PC-9 (cell line): ENCODE results near the gene HSF5.

Experiments used
- CTCF ChIP-seq: fragments of 200-600 bp; sonication (generic); conservative IDR thresholded peaks from 2 replicates; pipeline ENCODE4 v1.6.1; 2017; ENCODE audit warnings: mixed run types, antibody characterized with exemption, mild to moderate bottlenecking, moderate library complexity
- EZH2 ChIP-seq: fragments of 200-600 bp; sonication (generic); IDR thresholded peaks from 2 replicates; pipeline ENCODE4 v1.8.0; 2017; ENCODE audit warnings: antibody characterized with exemption, low read depth

GRCh38 chr17:58388302-58389190 lies 99.7 kb downstream of the HSF5 start:
- TF ChIP-seq EZH2 (no peak), CTCF (no peak)
